Measurements from ENCODE around the gene ADAMTSL5. TPM values are rescaled to one million over a fixed set of nuclear protein-coding genes. Genes with fewer than 3 reads are reported as not detected.

ADAMTSL5 gene
- total RNA-seq, 4 donors from 2014 or later: 0.46 to 7.0 (median 4.6) TPM

DNA sequence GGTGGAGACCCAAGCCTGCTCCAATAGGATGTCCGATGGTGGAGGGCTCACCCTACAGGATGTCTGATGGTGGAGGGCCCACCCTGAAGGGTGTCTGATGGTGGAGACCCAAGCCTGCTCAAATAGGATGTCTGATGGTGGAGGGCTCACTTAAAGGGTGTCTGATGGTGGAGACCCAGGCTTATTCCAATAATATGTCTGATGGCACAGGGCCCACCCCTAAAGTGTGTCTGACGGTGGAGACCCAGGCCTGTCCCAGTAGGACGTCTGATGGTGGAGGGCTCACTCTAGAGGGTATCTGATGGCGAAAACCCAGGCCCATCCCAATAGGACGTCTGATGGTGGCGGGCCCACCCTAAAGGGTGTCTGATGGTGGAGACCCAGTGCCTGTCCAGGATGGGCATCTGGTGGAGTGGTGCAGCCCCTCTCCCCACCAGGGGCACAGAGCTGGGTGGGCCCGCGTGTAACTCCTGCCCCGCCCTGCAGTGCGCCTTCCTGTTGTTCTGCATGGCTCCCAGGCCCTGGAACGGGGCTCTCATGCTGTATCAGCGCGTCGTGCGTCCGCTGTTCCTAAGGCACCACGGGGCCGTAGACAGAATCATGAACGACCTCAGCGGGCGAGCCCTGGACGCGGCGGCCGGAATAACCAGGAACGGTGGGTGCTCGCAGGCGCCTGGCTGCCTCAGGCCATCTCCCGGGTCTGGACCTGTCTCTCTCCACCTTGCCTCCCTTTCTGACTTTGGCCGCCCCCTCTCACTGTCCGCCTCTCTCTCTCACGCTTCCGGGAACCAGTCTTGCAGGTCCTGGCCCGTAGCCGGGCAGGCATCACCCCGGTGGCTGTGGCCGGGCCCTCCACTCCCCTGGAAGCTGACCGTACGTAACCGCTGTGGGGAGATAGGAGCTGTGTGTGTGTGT lies 16.8 kb downstream of the ADAMTSL5 start:
- no peak overlapping the region for H3K4me3 ChIP-seq (ENCODE audit: low read depth, poor library complexity, severe bottlenecking)
- intact Hi-C loops (cut with DNase I; ENCODE audit: low total_unique reads): no loop called here
- DNase-seq (ENCODE audit: low spot score in 2 of 2): no peak
- no peak for TF ChIP-seq CTCF (IDR thresholded peaks at IDR 0.05)
- TF ChIP-seq POLR2A (IDR thresholded peaks at IDR 0.05): no peak
- WGBS, 2 donors: 52 to 64% methylated on average over 38 to 39 of the region's 40 CpGs

GRCh38 chr19:1495051-1495798 lies 17.6 kb downstream of the ADAMTSL5 start:
- H3K4me3 ChIP-seq (ENCODE audit: low read depth, poor library complexity, severe bottlenecking): no peak overlapping the region
- no peak for DNase-seq (ENCODE audit: low spot score in 2 of 2)
- 84 to 87% methylated on average over 29 to 31 of the region's 37 CpGs for WGBS, 2 donors
- intact Hi-C loops (cut with DNase I; ENCODE audit: low total_unique reads): no loop called here
- TF ChIP-seq CTCF (IDR thresholded peaks at IDR 0.05) (no peak), POLR2A (IDR thresholded peaks at IDR 0.05) (no peak)

DNA sequence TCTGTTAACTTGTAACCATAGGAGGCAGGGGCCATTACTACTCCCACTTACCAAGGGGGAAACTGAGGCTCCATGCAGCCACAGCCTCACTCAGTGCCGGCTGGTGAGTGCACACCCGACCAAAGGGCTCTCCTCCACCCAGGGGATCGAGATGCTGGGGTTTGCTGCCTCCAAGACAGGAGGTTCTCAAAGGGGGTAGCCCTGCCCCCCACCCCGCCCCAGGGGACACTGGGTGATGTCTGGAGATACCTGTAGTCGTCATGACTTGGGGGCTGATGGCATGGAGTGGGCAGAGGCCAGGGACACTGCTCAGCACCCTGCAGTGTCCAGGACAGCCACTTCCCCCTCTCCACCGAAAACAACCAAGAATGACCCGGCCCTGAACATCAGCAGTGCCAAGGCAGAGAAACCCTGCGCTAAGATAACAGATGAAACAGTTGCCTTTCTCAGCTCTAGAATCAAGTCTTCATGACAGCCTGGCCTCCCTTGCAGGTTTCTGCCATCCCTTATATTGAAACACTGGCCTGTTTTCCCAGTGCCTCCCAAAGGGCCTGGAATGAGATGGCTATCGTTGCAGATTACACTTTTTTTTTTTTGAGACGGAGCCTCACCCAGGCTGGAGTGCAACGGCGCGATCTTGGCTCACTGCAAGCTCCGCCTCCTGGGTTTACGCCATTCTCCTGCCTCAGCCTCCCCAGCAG lies 18.6 kb downstream of the ADAMTSL5 start:
- no peak for TF ChIP-seq CTCF (IDR thresholded peaks at IDR 0.05)
- H3K4me3 ChIP-seq (ENCODE audit: low read depth, poor library complexity, severe bottlenecking): no peak overlapping the region
- intact Hi-C loops (cut with DNase I; ENCODE audit: low total_unique reads): no loop called here
- WGBS, 2 donors: 54 to 55% methylated on average over 12 to 13 of the region's 15 CpGs
- no peak for DNase-seq (ENCODE audit: low spot score in 2 of 2)

- WGBS, 2 donors: 61 to 63% methylated on average over 10 of the region's 10 CpGs
- TF ChIP-seq POLR2A (IDR thresholded peaks at IDR 0.05) (no peak), CTCF (IDR thresholded peaks at IDR 0.05) (no peak)
- no peak overlapping the region for H3K4me3 ChIP-seq (ENCODE audit: low read depth, poor library complexity, severe bottlenecking)
- no peak for DNase-seq (ENCODE audit: low spot score in 2 of 2)
- intact Hi-C loops (cut with DNase I; ENCODE audit: low total_unique reads): no loop called here
Observed at GRCh38 chr19:1492474-1493006, 20.3 kb downstream of the ADAMTSL5 start.

- no peak for TF ChIP-seq CTCF (IDR thresholded peaks at IDR 0.05)
- TF ChIP-seq POLR2A (IDR thresholded peaks at IDR 0.05): no peak
- 54 to 56% methylated on average over 12 of the region's 12 CpGs for WGBS, 2 donors
- no peak for DNase-seq (ENCODE audit: low spot score in 2 of 2)
- H3K4me3 ChIP-seq (ENCODE audit: low read depth, poor library complexity, severe bottlenecking): no peak overlapping the region
- intact Hi-C loops (cut with DNase I; ENCODE audit: low total_unique reads): no loop called here
Observed at GRCh38 chr19:1491849-1492170, 21.0 kb downstream of the ADAMTSL5 start.

All from lower leg skin (tissue), 4 donors.